HG03066 (cell line): ENCODE results near the gene L3MBTL3.

Experiments used
- ATAC-seq: cut with Tn5 transposase; IDR thresholded peaks from one replicate; pipeline ENCODE4 v1.9.1; 2021; ENCODE audit warnings: low read depth; ENCODE audit not compliant: unreplicated experiment

L3MBTL3 gene

GRCh38 chr6:130018292-130018743, at the start of gene L3MBTL3:
TSS of gene L3MBTL3 (plus strand) at chr6:130018581. CDS start at chr6:130042700, 24,119 bp downstream.
- peak; percentile 62 for ATAC-seq

GRCh38 chr6:129969064-129969463, 49.3 kb upstream of the L3MBTL3 start:
- no peak for ATAC-seq

GRCh38 chr6:129976110-129976509, 42.3 kb upstream of the L3MBTL3 start:
- no peak for ATAC-seq

GRCh38 chr6:129978148-129978916, 40.0 kb upstream of the L3MBTL3 start:
- no peak for ATAC-seq

- ATAC-seq, result no peak
Observed at GRCh38 chr6:129980821-129981220, 37.6 kb upstream of the L3MBTL3 start.

- ATAC-seq, result no peak
Observed at GRCh38 chr6:129981598-129981997, 36.8 kb upstream of the L3MBTL3 start.

GRCh38 chr6:129989396-129989795, 29.0 kb upstream of the L3MBTL3 start:
- no peak for ATAC-seq

- ATAC-seq, result no peak
Observed at GRCh38 chr6:129992881-129993280, 25.5 kb upstream of the L3MBTL3 start.

GRCh38 chr6:129994410-129994809, 24.0 kb upstream of the L3MBTL3 start:
- ATAC-seq, result no peak

- ATAC-seq, result no peak
Observed at GRCh38 chr6:129996387-129996786, 22.0 kb upstream of the L3MBTL3 start.

GRCh38 chr6:130000526-130001421, 17.6 kb upstream of the L3MBTL3 start:
- ATAC-seq, result no peak

- ATAC-seq, result no peak
Observed at GRCh38 chr6:130008236-130008873, 10.0 kb upstream of the L3MBTL3 start.

GRCh38 chr6:130009146-130009545, 9.2 kb upstream of the L3MBTL3 start:
- ATAC-seq, result no peak

GRCh38 chr6:130010387-130010786, 8.0 kb upstream of the L3MBTL3 start:
- no peak for ATAC-seq

GRCh38 chr6:130012728-130013127, 5.7 kb upstream of the L3MBTL3 start:
- no peak for ATAC-seq

GRCh38 chr6:130018744-130019325, 454 bp downstream of the L3MBTL3 start:
- peak; percentile 16 for ATAC-seq

- peak; percentile 10 for ATAC-seq
Observed at GRCh38 chr6:130019326-130020072, 1.1 kb downstream of the L3MBTL3 start.

GRCh38 chr6:130020073-130020906, 1.9 kb downstream of the L3MBTL3 start:
- ATAC-seq, result peak; percentile 5
